Right kidney (tissue), 1 donor: ENCODE results near the gene GATA1.
"Not testable (repeated sequence)": the region's sequence is repeated elsewhere in the genome, so short reads cannot be mapped to it uniquely, and the experiment has no call there.

ENCODE experiments used
- DNase-seq: peaks from one replicate; pipeline ENCODE4 v3.0.0-alpha.2; 2016

GATA1 gene

GRCh38 chrX:48814722-48815121 lies 28.3 kb downstream of the GATA1 start:
- no peak for DNase-seq

GRCh38 chrX:48815266-48815665 lies 28.9 kb downstream of the GATA1 start:
- no peak for DNase-seq

- DNase-seq: no peak
Measured at GRCh38 chrX:48816014-48816810, 29.8 kb downstream of the GATA1 start.

GRCh38 chrX:48818098-48818497 lies 31.7 kb downstream of the GATA1 start:
- no peak for DNase-seq

- DNase-seq: no peak
Measured at GRCh38 chrX:48818866-48819265, 32.5 kb downstream of the GATA1 start.

GRCh38 chrX:48819394-48819793 lies 33.0 kb downstream of the GATA1 start:
- not testable (repeated sequence) for DNase-seq

- no peak for DNase-seq
Measured at GRCh38 chrX:48823053-48823452, 36.7 kb downstream of the GATA1 start.

- DNase-seq: no peak
Measured at GRCh38 chrX:48824066-48824465, 37.7 kb downstream of the GATA1 start.

GRCh38 chrX:48826135-48826875 lies 39.9 kb downstream of the GATA1 start, which contains the start of gene ERAS:
TSS of gene ERAS (plus strand) at chrX:48826513. CDS start at chrX:48829124, 2,611 bp downstream.
- DNase-seq: peak; percentile 19

- DNase-seq: peak; percentile 7
Measured at GRCh38 chrX:48826876-48827653, 40.7 kb downstream of the GATA1 start.

GRCh38 chrX:48827654-48827968 lies 41.2 kb downstream of the GATA1 start:
- DNase-seq: no peak

GRCh38 chrX:48829016-48829735 lies 42.8 kb downstream of the GATA1 start:
- DNase-seq: no peak

GRCh38 chrX:48831136-48831908 lies 44.9 kb downstream of the GATA1 start:
- DNase-seq: no peak

- DNase-seq: peak; percentile 25
Measured at GRCh38 chrX:48831909-48832291, 45.5 kb downstream of the GATA1 start.

- DNase-seq: no peak
Measured at GRCh38 chrX:48833542-48834138, 47.2 kb downstream of the GATA1 start.

- peak; percentile 14 for DNase-seq
Measured at GRCh38 chrX:48834383-48834709, 48.0 kb downstream of the GATA1 start.

GRCh38 chrX:48835524-48836329 lies 49.3 kb downstream of the GATA1 start, which contains the start of gene PCSK1N:
TSS of gene PCSK1N (minus strand) at chrX:48835610. CDS start at chrX:48835532, 78 bp downstream.
- DNase-seq: peak; percentile 24

GRCh38 chrX:48839686-48840085 lies 53.3 kb downstream of the GATA1 start:
- no peak for DNase-seq
